HUDEP-2 (cell line): ENCODE results near the gene NOS2.
A peak's percentile ranks its signal among the peaks of the same experiment; 100 is the strongest.
"Not testable (repeated sequence)": the region's sequence is repeated elsewhere in the genome, so short reads cannot be mapped to it uniquely, and the experiment has no call there.

ENCODE experiments used
- DNase-seq, 76 experiments: peaks; one replicate each; lab custom pipeline; 2025; ENCODE audit not compliant: unreplicated experiment in 76 of 76; lab: John Stamatoyannopoulos, UW

The NOS2 gene

GRCh38 chr17:27759528-27759927 lies 40.8 kb downstream of the NOS2 start:
- DNase-seq, result no peak

- DNase-seq, result peak in 55 of 76 experiments; percentile 6 to 68 (median 40)
Observed at GRCh38 chr17:27756467-27757371, 43.6 kb downstream of the NOS2 start.

GRCh38 chr17:27755706-27756466 lies 44.4 kb downstream of the NOS2 start:
- DNase-seq, result no peak

GRCh38 chr17:27754549-27754948 lies 45.8 kb downstream of the NOS2 start:
- DNase-seq, result no peak

- DNase-seq, result not testable (repeated sequence)
Observed at GRCh38 chr17:27753726-27754125, 46.6 kb downstream of the NOS2 start.

- peak in 19 of 76 experiments; percentile 2 to 37 (median 12) for DNase-seq
Observed at GRCh38 chr17:27752831-27753619, 47.3 kb downstream of the NOS2 start.

- no peak for DNase-seq
Observed at GRCh38 chr17:27751622-27752490, 48.5 kb downstream of the NOS2 start.

GRCh38 chr17:27751166-27751565 lies 49.2 kb downstream of the NOS2 start:
- no peak for DNase-seq

GRCh38 chr17:27749562-27750150 lies 50.7 kb downstream of the NOS2 start:
- DNase-seq, result not testable (repeated sequence)

- DNase-seq, result no peak
Observed at GRCh38 chr17:27748360-27748825, 51.9 kb downstream of the NOS2 start.

GRCh38 chr17:27747462-27748359 lies 52.6 kb downstream of the NOS2 start:
- DNase-seq, result no peak

GRCh38 chr17:27746881-27747280 lies 53.4 kb downstream of the NOS2 start:
- no peak for DNase-seq

GRCh38 chr17:27746320-27746719 lies 54.0 kb downstream of the NOS2 start:
- not testable (repeated sequence) for DNase-seq

GRCh38 chr17:27745207-27745830 lies 55.0 kb downstream of the NOS2 start:
- not testable (repeated sequence) for DNase-seq

- no peak for DNase-seq
Observed at GRCh38 chr17:27743281-27743885, 56.9 kb downstream of the NOS2 start.

- no peak for DNase-seq
Observed at GRCh38 chr17:27741971-27742575, 58.3 kb downstream of the NOS2 start.

- DNase-seq, result no peak
Observed at GRCh38 chr17:27741361-27741861, 58.9 kb downstream of the NOS2 start.
